Measurements from ENCODE around the gene ABLIM2. TPM values are rescaled to one million over a fixed set of nuclear protein-coding genes. Genes with fewer than 3 reads are reported as not detected.

Gene ABLIM2
- total RNA-seq, 4 donors from 2014 or later: 4.2 to 28.5 (median 8.7) TPM

DNA sequence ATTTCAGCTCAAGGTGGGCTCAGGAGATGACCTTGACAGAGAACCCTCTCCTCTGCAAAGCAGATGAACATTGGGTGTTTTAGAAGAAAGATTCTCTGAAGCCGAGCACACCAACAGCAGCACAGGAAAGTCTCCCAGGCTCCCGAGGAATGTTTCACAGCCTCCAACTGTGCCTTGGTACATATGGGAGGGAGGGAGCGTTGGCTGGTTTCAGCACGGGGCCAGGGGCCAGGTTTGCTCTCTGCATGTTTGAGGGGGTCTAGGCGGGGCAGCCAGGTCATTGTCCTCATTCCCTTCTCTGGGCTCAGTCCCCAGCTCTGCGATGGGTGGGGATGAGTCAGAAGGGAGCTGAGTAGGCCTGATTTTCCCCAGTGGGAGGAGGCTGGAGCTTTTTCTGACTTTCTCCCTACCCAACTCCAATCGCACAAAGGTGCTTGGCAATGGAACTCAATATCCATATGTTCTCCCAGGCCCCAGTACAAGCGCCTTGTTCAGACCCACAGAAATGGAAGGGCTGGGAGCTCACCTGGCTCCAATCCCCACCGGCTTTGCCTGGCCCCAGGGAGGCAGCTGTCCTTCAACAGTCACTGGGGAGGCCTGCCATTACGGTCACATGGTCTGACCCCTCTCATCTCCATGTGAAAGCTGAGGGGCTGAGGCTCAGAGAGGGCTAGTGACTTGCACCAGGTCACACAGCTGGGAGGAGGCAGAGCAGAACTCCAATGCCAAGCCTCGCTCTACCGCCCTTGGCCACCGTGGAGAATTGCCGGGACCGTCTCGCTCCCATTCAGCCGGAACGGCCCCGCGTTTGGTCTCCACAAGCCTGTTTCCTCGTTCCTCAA, 110.6 kb downstream of the ABLIM2 start:
- Histone ChIP-seq H3K27me3 (no peaks in the 10 kb centered on the region), H3K9me3 (no peaks in the 10 kb centered on the region), H3K4me1 (peaks cover 17 to 20% (median 18%) of the 10 kb centered on the region in 4 donors), H3K27ac (replicated peaks in 1 of 4) (no peak overlapping the region), H3K36me3 (peaks cover 0 to 8% (median 0%) of the 10 kb centered on the region in 4 donors), H3K4me3 (no peak overlapping the region)
- no peak for DNase-seq (ENCODE audit: extremely low spot score)
- WGBS: 93% methylated on average over 20 of the region's 21 CpGs
- intact Hi-C loops (cut with DNase I): no loop called here
- no peak for TF ChIP-seq POLR2A (IDR thresholded peaks at IDR 0.05; ENCODE audit: low read depth)

DNA sequence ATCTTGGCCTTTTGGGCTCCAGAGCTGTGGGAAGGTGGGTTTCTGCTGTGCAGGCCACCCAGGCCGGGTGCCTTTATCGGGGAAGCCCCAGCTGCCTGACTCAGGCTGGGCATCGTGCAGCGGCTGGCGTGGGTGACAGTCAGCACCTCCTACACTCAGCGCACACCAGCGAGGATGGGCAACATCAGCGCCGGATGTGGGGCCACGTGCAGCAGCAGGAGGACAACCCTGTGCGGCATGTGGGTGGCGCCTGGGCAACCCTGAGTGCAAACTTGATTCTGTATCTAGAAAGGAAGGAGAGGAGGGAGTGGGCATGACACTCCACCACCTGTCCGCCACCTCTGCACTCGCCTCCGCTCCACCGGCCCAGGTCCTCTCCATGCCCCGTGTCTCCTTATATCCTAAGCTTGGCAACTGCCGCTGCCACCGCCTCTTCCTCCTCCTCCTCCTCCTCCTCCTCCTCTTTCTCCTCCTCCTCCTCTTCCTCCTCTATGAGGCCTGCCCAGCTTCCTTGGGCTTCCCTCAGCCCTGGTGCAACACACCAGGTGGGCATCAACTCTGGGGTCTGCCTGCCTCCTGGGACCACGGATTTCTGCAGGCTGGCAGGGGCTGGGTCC, 111.6 kb downstream of the ABLIM2 start:
- intact Hi-C loops (cut with DNase I): no loop called here
- Histone ChIP-seq H3K36me3 (peaks cover 0 to 8% (median 0%) of the 10 kb centered on the region in 4 donors), H3K9me3 (no peaks in the 10 kb centered on the region), H3K4me3 (no peak overlapping the region), H3K27me3 (no peaks in the 10 kb centered on the region), H3K4me1 (peaks cover 17 to 20% (median 18%) of the 10 kb centered on the region in 4 donors), H3K27ac (replicated peaks in 1 of 4) (no peak overlapping the region)
- DNase-seq (ENCODE audit: extremely low spot score): no peak
- WGBS: 96% methylated on average over 17 of the region's 20 CpGs
- no peak for TF ChIP-seq POLR2AphosphoS5 (IDR thresholded peaks at IDR 0.05)
- TF ChIP-seq, protein P1, sequence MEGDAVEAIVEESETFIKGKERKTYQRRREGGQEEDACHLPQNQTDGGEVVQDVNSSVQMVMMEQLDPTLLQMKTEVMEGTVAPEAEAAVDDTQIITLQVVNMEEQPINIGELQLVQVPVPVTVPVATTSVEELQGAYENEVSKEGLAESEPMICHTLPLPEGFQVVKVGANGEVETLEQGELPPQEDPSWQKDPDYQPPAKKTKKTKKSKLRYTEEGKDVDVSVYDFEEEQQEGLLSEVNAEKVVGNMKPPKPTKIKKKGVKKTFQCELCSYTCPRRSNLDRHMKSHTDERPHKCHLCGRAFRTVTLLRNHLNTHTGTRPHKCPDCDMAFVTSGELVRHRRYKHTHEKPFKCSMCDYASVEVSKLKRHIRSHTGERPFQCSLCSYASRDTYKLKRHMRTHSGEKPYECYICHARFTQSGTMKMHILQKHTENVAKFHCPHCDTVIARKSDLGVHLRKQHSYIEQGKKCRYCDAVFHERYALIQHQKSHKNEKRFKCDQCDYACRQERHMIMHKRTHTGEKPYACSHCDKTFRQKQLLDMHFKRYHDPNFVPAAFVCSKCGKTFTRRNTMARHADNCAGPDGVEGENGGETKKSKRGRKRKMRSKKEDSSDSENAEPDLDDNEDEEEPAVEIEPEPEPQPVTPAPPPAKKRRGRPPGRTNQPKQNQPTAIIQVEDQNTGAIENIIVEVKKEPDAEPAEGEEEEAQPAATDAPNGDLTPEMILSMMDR (IDR thresholded peaks at IDR 0.05): no peak
- no peak for TF ChIP-seq EP300 (IDR thresholded peaks at IDR 0.05)
- TF ChIP-seq POLR2A (IDR thresholded peaks at IDR 0.05; ENCODE audit: low read depth): no peak

DNA sequence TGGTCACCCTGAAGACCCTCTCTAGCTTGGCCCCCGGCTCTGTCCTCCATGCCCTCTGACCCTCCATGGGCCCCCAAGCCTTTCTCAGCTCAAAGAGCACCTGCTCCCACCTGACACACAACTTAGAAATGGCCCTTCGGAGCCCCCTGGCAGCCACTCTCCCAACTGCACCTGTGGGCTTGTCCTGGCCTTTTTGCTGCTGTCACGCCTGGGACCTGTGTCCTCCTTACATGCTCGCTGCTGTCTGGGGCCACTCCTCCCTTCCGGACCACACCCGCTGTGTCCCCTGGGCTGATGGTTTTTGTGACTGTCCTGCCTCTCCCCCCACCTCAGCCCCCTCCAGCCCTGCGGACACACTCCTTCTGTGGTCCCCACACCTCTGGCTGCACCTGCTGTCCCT, 112.7 kb downstream of the ABLIM2 start:
- Histone ChIP-seq H3K27ac (replicated peaks in 1 of 4) (no peak overlapping the region), H3K9me3 (no peaks in the 10 kb centered on the region), H3K27me3 (no peaks in the 10 kb centered on the region), H3K4me3 (no peak overlapping the region), H3K36me3 (peaks cover 0 to 8% (median 0%) of the 10 kb centered on the region in 4 donors), H3K4me1 (peaks cover 11 to 12% (median 11%) of the 10 kb centered on the region in 4 donors)
- WGBS: 90% methylated on average over 7 of the region's 7 CpGs
- intact Hi-C loops (cut with DNase I): no loop called here
- no peak for DNase-seq (ENCODE audit: extremely low spot score)
- no peak for TF ChIP-seq EP300 (IDR thresholded peaks at IDR 0.05)
- TF ChIP-seq, protein P1 (IDR thresholded peaks at IDR 0.05): no peak
- TF ChIP-seq POLR2AphosphoS5 (IDR thresholded peaks at IDR 0.05): no peak
- TF ChIP-seq POLR2A (IDR thresholded peaks at IDR 0.05; ENCODE audit: low read depth): no peak

DNA sequence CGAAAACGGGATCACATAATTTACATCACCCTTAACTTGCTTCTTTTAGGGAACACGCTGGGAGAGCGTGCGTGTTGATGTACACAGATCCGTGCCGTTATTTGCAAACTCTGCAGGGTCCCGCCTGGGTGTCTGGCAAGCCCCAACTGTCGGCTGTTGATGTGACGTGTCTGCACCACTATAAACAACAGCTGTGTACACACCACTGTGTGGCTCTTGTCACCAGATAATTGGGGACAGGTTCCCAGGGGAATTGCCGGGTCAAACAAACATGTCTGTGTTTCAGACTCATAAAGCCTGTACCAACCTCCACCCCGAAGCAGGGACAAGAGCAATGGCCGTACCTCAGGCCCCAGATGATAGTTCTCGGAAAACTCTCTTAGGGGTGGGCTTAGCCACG, 113.9 kb downstream of the ABLIM2 start:
- no peaks in the 10 kb centered on the region for H3K9me3 ChIP-seq
- H3K4me1 ChIP-seq: no peaks in the 10 kb centered on the region
- 71% methylated on average over 15 of the region's 15 CpGs for WGBS
- intact Hi-C loops (cut with DNase I): no loop called here
- TF ChIP-seq, protein P1 (IDR thresholded peaks at IDR 0.05): no peak
- TF ChIP-seq POLR2A (IDR thresholded peaks at IDR 0.05; ENCODE audit: low read depth): no peak
- TF ChIP-seq EP300 (IDR thresholded peaks at IDR 0.05): no peak
- TF ChIP-seq POLR2AphosphoS5 (IDR thresholded peaks at IDR 0.05): no peak
- no peak overlapping the region for H3K27ac ChIP-seq (replicated peaks in 1 of 4)
- no peak for DNase-seq (ENCODE audit: extremely low spot score)
- no peaks in the 10 kb centered on the region for H3K27me3 ChIP-seq
- H3K4me3 ChIP-seq: no peak overlapping the region
- H3K36me3 ChIP-seq: peaks cover 0 to 8% (median 0%) of the 10 kb centered on the region in 4 donors

DNA sequence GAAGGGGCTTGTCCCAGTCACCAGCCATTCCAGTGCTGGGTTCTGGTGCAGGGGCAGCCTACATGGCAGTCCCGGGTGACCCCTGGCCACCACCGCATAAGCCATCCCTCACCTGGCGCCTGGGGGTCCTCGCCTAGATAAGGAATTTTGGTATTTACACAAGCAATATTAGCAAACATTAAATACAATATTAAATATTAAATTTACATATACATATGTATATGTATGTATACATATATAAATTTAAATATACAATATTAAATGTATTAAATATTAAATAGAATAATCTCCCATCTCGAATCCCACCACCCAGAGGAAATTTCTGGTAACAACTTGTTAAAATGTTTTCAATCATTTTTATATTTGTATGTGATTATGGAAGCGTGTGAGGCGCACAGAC, 114.4 kb downstream of the ABLIM2 start:
- 86% methylated on average over 7 of the region's 7 CpGs for WGBS
- Histone ChIP-seq H3K4me3 (no peak overlapping the region), H3K9me3 (no peaks in the 10 kb centered on the region), H3K4me1 (no peaks in the 10 kb centered on the region), H3K27ac (replicated peaks in 1 of 4) (no peak overlapping the region), H3K36me3 (peaks cover 0 to 8% (median 0%) of the 10 kb centered on the region in 4 donors), H3K27me3 (no peaks in the 10 kb centered on the region)
- intact Hi-C loops (cut with DNase I): no loop called here
- TF ChIP-seq POLR2AphosphoS5 (IDR thresholded peaks at IDR 0.05): no peak
- no peak for TF ChIP-seq POLR2A (IDR thresholded peaks at IDR 0.05; ENCODE audit: low read depth)
- TF ChIP-seq EP300 (IDR thresholded peaks at IDR 0.05): no peak
- TF ChIP-seq, protein P1 (IDR thresholded peaks at IDR 0.05): no peak
- no peak for DNase-seq (ENCODE audit: extremely low spot score)
